H9 (cell line): ENCODE results near the gene TMEM135. TPM values are rescaled to one million over a fixed set of nuclear protein-coding genes. Genes with fewer than 3 reads are reported as not detected.

Source experiments
- DNase-seq: peaks from one replicate; pipeline ENCODE4 v3.0.0-alpha.2; 2017
- H2AFZ ChIP-seq: one replicate; pipeline ENCODE4 v1.6.1; 2013; ENCODE audit warnings: mild to moderate bottlenecking, low read length, control low read depth, moderate library complexity
- H2AK5ac ChIP-seq: 2 replicates; pipeline ENCODE4 v1.6.1; 2013; ENCODE audit warnings: low read length, control low read depth, mixed read lengths; ENCODE audit not compliant: insufficient read length
- H2BK120ac ChIP-seq: one replicate; pipeline ENCODE4 v1.6.1; 2013; ENCODE audit warnings: low read depth, mild to moderate bottlenecking, low read length, control low read depth, inconsistent platforms; ENCODE audit not compliant: poor library complexity, severe bottlenecking
- H2BK12ac ChIP-seq: 2 replicates; pipeline ENCODE4 v1.6.1; 2013; ENCODE audit warnings: low read length, control low read depth, mixed read lengths, low read depth; ENCODE audit not compliant: insufficient read length
- H2BK15ac ChIP-seq: 2 replicates; pipeline ENCODE4 v1.6.1; 2013; ENCODE audit warnings: low read depth, low read length, control low read depth
- H2BK20ac ChIP-seq: one replicate; pipeline ENCODE4 v1.6.1; 2013; ENCODE audit warnings: low read depth, mild to moderate bottlenecking, low read length, control low read depth, inconsistent platforms; ENCODE audit not compliant: poor library complexity, severe bottlenecking
- H2BK5ac ChIP-seq: 2 replicates; pipeline ENCODE4 v1.6.1; 2013; ENCODE audit warnings: low read length, control low read depth, mixed read lengths; ENCODE audit not compliant: insufficient read length
- H3K14ac ChIP-seq: 2 replicates; pipeline ENCODE4 v1.6.1; 2013; ENCODE audit warnings: low read length, control low read depth; ENCODE audit not compliant: insufficient read depth
- H3K18ac ChIP-seq: 2 replicates; pipeline ENCODE4 v1.6.1; 2013; ENCODE audit warnings: low read depth, mild to moderate bottlenecking, mixed read lengths, low read length, control low read depth; ENCODE audit not compliant: insufficient read length
- H3K23ac ChIP-seq: 2 replicates; pipeline ENCODE4 v1.6.1; 2013; ENCODE audit warnings: low read length, control low read depth, mixed read lengths, low read depth; ENCODE audit not compliant: insufficient read length
- H3K23me2 ChIP-seq: 2 replicates; pipeline ENCODE4 v1.6.1; 2013; ENCODE audit warnings: low read depth, mild to moderate bottlenecking, mixed read lengths, low read length, control low read depth; ENCODE audit not compliant: insufficient read length, poor library complexity, severe bottlenecking
- H3K27ac ChIP-seq: 2 replicates; pipeline ENCODE4 v1.5.1; 2013; ENCODE audit warnings: low read length, control low read depth, mixed read lengths, low read depth; ENCODE audit not compliant: insufficient read length
- H3K27me3 ChIP-seq: 2 replicates; pipeline ENCODE4 v1.6.1; 2013; ENCODE audit warnings: low read length, control low read depth, inconsistent platforms; ENCODE audit not compliant: insufficient read depth
- H3K4ac ChIP-seq: 2 replicates; pipeline ENCODE4 v1.6.1; 2013; ENCODE audit warnings: low read depth, mild to moderate bottlenecking, control low read depth, inconsistent platforms, low read length, moderate library complexity
- H3K4me1 ChIP-seq: 2 replicates; pipeline ENCODE4 v1.6.1; 2013; ENCODE audit warnings: low read length, control low read depth, inconsistent platforms; ENCODE audit not compliant: insufficient read depth
- H3K4me2 ChIP-seq: 2 replicates; pipeline ENCODE4 v1.6.1; 2013; ENCODE audit warnings: low read length, control low read depth, mixed read lengths; ENCODE audit not compliant: insufficient read length, insufficient read depth
- H3K56ac ChIP-seq: 2 replicates; pipeline ENCODE4 v1.6.1; 2013; ENCODE audit warnings: low read depth, mild to moderate bottlenecking, mixed read lengths, low read length, control low read depth; ENCODE audit not compliant: insufficient read length
- H3K79me1 ChIP-seq: 2 replicates; pipeline ENCODE4 v1.6.1; 2013; ENCODE audit warnings: low read depth, mild to moderate bottlenecking, moderate library complexity, low read length, control low read depth, inconsistent platforms; ENCODE audit not compliant: insufficient read depth, poor library complexity, severe bottlenecking
- H3K79me2 ChIP-seq: 2 replicates; pipeline ENCODE4 v1.6.1; 2013; ENCODE audit warnings: low read length, control low read depth, inconsistent platforms; ENCODE audit not compliant: insufficient read depth
- H3K9ac ChIP-seq: 2 replicates; pipeline ENCODE4 v1.6.1; 2013; ENCODE audit warnings: low read length, control low read depth, mixed read lengths; ENCODE audit not compliant: insufficient read length; ENCODE audit errors: extremely low read depth
- H3K9me3 ChIP-seq: one replicate; pipeline ENCODE4 v1.6.1; 2013; ENCODE audit warnings: low read depth, low read length, inconsistent platforms; ENCODE audit not compliant: control insufficient read depth
- H3T11ph ChIP-seq: one replicate; pipeline ENCODE4 v1.6.1; 2013; ENCODE audit warnings: mild to moderate bottlenecking, low read length, control low read depth, inconsistent platforms
- H4K20me1 ChIP-seq: one replicate; pipeline ENCODE4 v1.6.1; 2013; ENCODE audit not compliant: control insufficient read depth, insufficient read length, insufficient read depth
- H4K5ac ChIP-seq: 2 replicates; pipeline ENCODE4 v1.6.1; 2013; ENCODE audit warnings: low read depth, mild to moderate bottlenecking, mixed read lengths, low read length, control low read depth; ENCODE audit not compliant: insufficient read length
- H4K8ac ChIP-seq: replicated peaks from 2 replicates; pipeline ENCODE4 v1.6.1; 2013; ENCODE audit warnings: low read length, control low read depth, mixed read lengths, low read depth; ENCODE audit not compliant: insufficient read length
- H4K91ac ChIP-seq: 2 replicates; pipeline ENCODE4 v1.6.1; 2013; ENCODE audit warnings: low read depth, mild to moderate bottlenecking, moderate library complexity, mixed read lengths, low read length, control low read depth; ENCODE audit not compliant: insufficient read length
- H3K27ac Mint-ChIP-seq, 3 experiments: 2 replicates in 2 of 3; 3 replicates in 1 of 3; pipeline ENCODE4 v1.8.0; 2020 to 2021; ENCODE audit warnings: mixed read lengths in 3 of 3, mild to moderate bottlenecking in 1 of 3, moderate library complexity in 1 of 3
- H3K27me3 Mint-ChIP-seq: 2 replicates; pipeline ENCODE4 v1.8.0; 2021; ENCODE audit warnings: low read depth, mild to moderate bottlenecking, moderate library complexity, mixed read lengths
- H3K36me3 Mint-ChIP-seq, 3 experiments: 2 replicates in 2 of 3; 3 replicates in 1 of 3; pipeline ENCODE4 v1.8.0; 2020 to 2021; ENCODE audit warnings: low read depth in 3 of 3, mixed read lengths in 3 of 3; ENCODE audit not compliant: insufficient read depth in 1 of 3
- H3K4me1 Mint-ChIP-seq, 2 experiments: 2 replicates each; pipeline ENCODE4 v1.8.0; 2020; ENCODE audit warnings: mixed read lengths in 2 of 2
- H3K4me3 Mint-ChIP-seq, 2 experiments: 2 replicates in 1 of 2; 3 replicates in 1 of 2; pipeline ENCODE4 v1.8.0; 2020 to 2021; ENCODE audit warnings: mild to moderate bottlenecking in 2 of 2, mixed read lengths in 2 of 2, moderate library complexity in 1 of 2
- H3K9me3 Mint-ChIP-seq, 2 experiments: 2 replicates in 1 of 2; 3 replicates in 1 of 2; pipeline ENCODE4 v1.8.0; 2020; ENCODE audit warnings: mild to moderate bottlenecking in 2 of 2, mixed read lengths in 2 of 2, moderate library complexity in 1 of 2
- CTCF ChIP-seq: fragments of 200-600 bp; sonication (generic); conservative IDR thresholded peaks from 3 replicates; pipeline ENCODE4 v1.8.0; 2021; ENCODE audit warnings: antibody characterized with exemption, mild to moderate bottlenecking
- WGBS: extraction: QIAGEN DNeasy Blood & Tissue Kit; methylation state at CpG from one replicate; pipeline ENCODE4 v1.1.7; 2013; ENCODE audit warnings: missing lambda C conversion rate, low lambda C conversion rate, mixed read lengths; ENCODE audit not compliant: insufficient read length; ENCODE audit errors: extremely low coverage; 5-methylcytosine and 5-hydroxymethylcytosine counted together
- total RNA-seq: library from RNA; stranded (reverse); gene quantifications from 2 replicates; pipeline ENCODE4 v1.2.1, GENCODE V29; 2021

The TMEM135 gene
- total RNA-seq, 1 experiment from 2014 or later = 25.2 TPM

GRCh38 chr11:87076260-87076783, 38.6 kb downstream of the TMEM135 start:
- Mint-ChIP-seq H3K36me3 (peaks cover 8 to 10% (median 9%) of the 10 kb centered on the region in 3 experiments; a peak in 5 of 7 replicates), H3K4me1 (peaks cover 0 to 2% of the 10 kb centered on the region in 2 experiments; a peak in 1 of 4 replicates), H3K9me3 (no peaks in the 10 kb centered on the region), H3K27ac (no peak overlapping the region; a peak in 1 of 7 replicates), H3K4me3 (no peak overlapping the region), H3K27me3 (peaks cover 23% of the 10 kb centered on the region)
- Histone ChIP-seq H2BK20ac (no peak overlapping the region), H3K23ac (no peak overlapping the region), H3K79me2 (no peaks in the 10 kb centered on the region), H3K4me1 (no peaks in the 10 kb centered on the region), H2BK12ac (no peak overlapping the region), H4K20me1 (no peaks in the 10 kb centered on the region), H3K56ac (no peak overlapping the region), H3K9ac (no peak overlapping the region), H3K9me3 (no peaks in the 10 kb centered on the region), H2BK120ac (no peak overlapping the region), H3K4me2 (no peak overlapping the region), H2BK5ac (no peak overlapping the region), H4K8ac (no peak overlapping the region), H3K27me3 (no peaks in the 10 kb centered on the region), H3K14ac (no peak overlapping the region), H3K79me1 (peaks cover 3% of the 10 kb centered on the region), H3K18ac (no peak overlapping the region), H3K4ac (no peak overlapping the region), H2AFZ (no peak overlapping the region), H3K27ac (no peak overlapping the region), H2AK5ac (no peak overlapping the region), H3K23me2 (no peaks in the 10 kb centered on the region), H3T11ph (no peak overlapping the region), H2BK15ac (no peak overlapping the region), H4K5ac (no peak overlapping the region), H4K91ac (no peak overlapping the region)
- no peak for TF ChIP-seq CTCF
- no peak for DNase-seq
- WGBS = no CpG with 5 or more reads among the region's 3 CpGs
